ENCODE measurements around the gene SKAP1.

The SKAP1 gene

DNA sequence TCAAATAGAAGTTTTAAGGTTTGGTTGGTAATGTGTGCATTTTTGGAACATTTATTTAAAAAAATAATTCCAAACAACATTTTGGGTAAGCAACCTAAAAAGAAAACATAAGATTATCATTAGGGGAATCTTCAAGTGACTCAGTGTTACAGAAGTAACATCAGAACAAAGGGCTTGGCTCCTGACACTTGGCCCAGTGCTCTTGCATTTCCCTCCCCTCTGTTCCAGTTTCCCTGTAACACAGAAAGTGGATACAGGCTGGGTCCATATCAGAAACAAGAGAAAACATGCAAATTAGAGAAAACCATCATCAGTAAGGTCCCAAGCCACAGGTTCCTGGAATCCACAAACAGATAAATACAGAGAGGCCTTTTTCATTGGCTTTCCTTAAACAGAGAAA, 40.1 kb downstream of the SKAP1 start:
- in situ Hi-C loops (cut with HindIII; ENCODE audit: low pct_unique_long_range_greater_than_20kb, low sequenced_read_pairs) = no loop called here
- DNase-seq (ENCODE audit: low read depth in 1 of 2, low spot score in 1 of 2) = no peak
- TF ChIP-seq JUND (IDR thresholded peaks at IDR 0.05; ENCODE audit: low read depth) = no peak

DNA sequence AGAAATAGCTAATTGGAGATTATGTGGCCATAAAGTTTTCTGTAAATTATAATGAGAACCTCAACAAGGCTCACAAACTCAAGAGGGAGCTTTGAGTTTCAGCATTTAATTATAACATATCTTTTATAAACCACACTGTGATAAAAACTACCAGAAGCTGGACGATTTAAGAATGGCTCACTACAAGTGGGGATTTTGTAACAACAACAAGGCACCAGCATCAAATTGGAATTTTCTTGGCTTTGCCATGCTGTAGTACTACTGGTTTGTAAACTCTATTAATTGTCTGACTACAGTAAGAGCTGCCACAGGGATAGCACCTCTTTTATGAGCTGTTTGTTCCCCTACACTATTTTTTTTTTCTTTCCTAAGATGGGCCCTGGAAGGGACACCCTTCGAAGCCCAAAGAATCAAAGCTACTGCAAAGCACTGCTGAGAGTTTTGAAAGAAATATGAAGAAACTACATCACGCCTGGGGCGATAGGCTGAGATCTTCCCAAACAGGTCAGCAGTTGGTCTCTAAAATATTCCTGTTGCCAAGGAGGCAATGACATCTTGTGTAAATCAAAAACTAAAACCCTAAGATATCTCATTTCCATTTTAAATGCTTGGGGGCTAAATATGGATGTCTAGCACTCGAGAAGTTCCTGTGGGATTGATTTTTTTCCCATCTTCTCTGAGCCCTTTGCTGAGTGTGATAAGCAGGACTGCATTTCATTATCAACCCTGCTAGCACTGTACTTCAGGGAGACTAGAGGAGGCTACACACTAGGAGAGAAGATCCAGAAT, 40.9 kb downstream of the SKAP1 start:
- no peak for DNase-seq (ENCODE audit: low read depth in 1 of 2, low spot score in 1 of 2)
- no peak for TF ChIP-seq JUND (IDR thresholded peaks at IDR 0.05; ENCODE audit: low read depth)
- in situ Hi-C loops (cut with HindIII; ENCODE audit: low pct_unique_long_range_greater_than_20kb, low sequenced_read_pairs) = no loop called here

DNA sequence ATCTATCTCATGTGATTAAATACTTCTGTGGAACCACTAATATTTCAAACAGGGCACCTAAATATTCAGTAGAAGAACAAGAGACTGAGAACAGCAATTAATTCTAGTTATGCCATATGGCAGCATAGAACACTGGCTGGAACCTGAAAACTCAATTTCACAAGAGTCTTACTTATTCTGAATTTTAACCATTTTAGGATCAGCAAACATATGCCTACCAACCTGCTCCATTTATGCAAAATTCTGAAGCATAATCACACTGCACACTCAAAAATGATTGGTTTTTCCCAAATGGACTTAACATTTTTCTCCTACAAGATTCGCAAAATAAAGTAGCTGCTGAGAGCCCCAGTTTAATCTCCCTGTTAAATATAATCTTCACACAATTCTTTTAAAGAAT, 43.2 kb downstream of the SKAP1 start:
- DNase-seq (ENCODE audit: low read depth in 1 of 2, low spot score in 1 of 2) = no peak
- in situ Hi-C loops (cut with HindIII; ENCODE audit: low pct_unique_long_range_greater_than_20kb, low sequenced_read_pairs) = no loop called here
- TF ChIP-seq JUND (IDR thresholded peaks at IDR 0.05; ENCODE audit: low read depth) = no peak

DNA sequence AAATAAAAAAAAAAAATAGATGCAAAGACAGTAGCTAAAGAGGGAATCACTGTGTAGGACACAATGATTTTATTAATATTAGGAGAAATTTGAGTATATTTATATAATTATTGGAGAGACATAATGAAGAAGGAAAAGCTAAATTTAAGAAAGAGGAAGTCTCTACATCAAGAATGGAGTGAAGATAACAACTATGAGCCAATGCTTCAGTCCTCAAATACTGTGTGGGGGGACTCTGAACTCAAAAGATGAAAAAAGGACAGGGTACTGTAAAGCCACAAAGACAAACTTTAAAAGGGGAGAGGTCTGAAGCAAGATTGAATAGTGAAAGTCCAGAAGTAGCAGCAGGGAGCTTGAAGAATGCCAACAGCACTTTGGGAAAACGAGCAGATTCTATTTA, 44.7 kb downstream of the SKAP1 start:
- TF ChIP-seq JUND (IDR thresholded peaks at IDR 0.05; ENCODE audit: low read depth) = no peak
- in situ Hi-C loops (cut with HindIII; ENCODE audit: low pct_unique_long_range_greater_than_20kb, low sequenced_read_pairs) = no loop called here
- no peak for DNase-seq (ENCODE audit: low read depth in 1 of 2, low spot score in 1 of 2)

DNA sequence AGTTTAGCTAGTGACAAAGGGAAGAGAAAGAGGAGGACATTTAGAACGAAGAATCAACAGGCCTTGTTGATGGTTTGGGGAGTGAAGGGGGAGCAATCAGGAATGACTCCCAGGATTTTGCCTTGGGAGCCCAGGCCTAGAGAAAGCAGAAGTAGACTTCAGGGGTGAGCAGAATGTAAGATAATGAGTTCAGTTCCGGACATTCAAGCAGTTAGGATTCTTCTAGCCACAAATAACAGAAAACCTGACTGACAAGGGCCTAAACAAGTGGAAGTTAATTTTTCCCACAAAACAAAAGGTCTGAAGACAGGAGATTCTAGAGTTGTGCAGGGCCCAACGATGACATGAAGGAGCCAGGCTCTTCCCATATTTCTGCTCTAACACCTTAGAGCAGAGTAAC, 45.9 kb downstream of the SKAP1 start:
- TF ChIP-seq JUND (IDR thresholded peaks at IDR 0.05; ENCODE audit: low read depth) = no peak
- no peak for DNase-seq (ENCODE audit: low read depth in 1 of 2, low spot score in 1 of 2)
- in situ Hi-C loops (cut with HindIII; ENCODE audit: low pct_unique_long_range_greater_than_20kb, low sequenced_read_pairs) = no loop called here

DNA sequence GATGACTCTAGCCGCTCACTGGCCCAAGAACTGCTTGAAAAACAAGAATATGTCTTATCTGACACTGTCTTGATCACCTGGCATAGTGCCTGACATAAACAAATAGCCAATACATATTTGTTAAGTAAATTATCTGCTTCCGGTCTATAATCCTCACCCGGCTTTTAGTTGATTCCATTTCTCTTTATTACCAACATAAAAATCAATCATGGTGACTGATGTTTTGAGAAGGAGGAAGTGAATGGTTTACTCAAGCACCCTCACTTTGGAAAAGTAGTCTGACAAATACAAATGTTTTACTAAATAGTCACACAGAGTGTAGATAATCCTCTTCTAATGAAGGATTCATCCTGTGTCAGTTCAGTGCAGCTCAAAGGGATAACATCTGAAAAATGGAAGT, 47.0 kb downstream of the SKAP1 start:
- no peak for TF ChIP-seq JUND (IDR thresholded peaks at IDR 0.05; ENCODE audit: low read depth)
- no peak for DNase-seq (ENCODE audit: low read depth in 1 of 2, low spot score in 1 of 2)
- in situ Hi-C loops (cut with HindIII; ENCODE audit: low pct_unique_long_range_greater_than_20kb, low sequenced_read_pairs) = no loop called here

DNA sequence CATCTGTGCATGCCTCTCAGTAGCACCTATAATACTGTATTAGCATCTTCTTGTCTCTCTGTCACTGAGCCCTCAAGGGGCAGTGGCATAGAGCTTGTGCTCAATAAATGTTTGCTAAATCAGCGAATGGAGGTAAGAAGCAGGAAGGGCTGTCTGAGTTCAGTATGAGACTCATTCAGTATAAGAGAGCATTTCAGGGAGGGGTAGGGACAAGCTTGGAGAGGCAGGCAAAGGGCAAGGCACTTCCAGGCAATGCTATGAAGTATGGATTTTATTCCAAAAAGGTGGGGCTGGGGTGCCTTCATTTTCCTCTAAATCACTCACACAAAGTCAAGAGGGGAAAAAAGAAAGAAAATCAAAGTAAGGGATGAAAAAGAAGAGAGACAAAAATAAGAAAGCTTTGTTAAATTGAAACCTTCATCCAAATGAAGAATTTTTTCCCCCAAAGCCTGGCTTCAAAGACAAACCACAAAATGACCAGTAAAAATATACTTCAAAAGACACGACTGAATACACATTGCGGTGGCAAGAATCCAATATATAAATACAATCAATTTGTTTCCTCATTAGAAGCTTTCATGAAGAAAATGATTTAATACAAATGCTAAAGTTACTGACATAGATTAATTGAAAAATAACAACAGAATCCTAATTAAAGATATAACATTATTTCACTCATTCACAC, 51.2 kb downstream of the SKAP1 start:
- no peak for TF ChIP-seq JUND (IDR thresholded peaks at IDR 0.05; ENCODE audit: low read depth)

DNA sequence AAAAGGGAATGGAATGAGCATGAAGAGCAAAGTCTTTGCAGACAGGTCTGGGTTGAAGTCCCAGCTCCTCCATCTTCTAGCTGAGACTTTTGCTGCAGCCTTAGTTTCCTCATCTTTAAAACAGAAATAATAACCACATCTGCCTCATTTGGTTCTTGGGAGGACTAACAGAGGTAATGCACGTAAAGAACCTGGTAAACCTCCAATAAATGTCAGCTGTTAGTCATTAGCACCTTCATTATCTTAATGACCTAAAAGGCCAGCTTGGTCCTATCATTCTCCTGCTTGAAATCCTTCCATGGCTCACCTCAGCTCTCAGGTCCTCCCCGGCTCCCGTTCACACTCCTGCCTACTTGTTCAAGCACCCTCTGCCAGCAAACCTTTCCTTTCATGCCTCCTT, 51.8 kb downstream of the SKAP1 start:
- in situ Hi-C loops (cut with HindIII; ENCODE audit: low pct_unique_long_range_greater_than_20kb, low sequenced_read_pairs) = no loop called here
- no peak for TF ChIP-seq JUND (IDR thresholded peaks at IDR 0.05; ENCODE audit: low read depth)
- no peak for DNase-seq (ENCODE audit: low read depth in 1 of 2, low spot score in 1 of 2)

More for the DNA sequence above, 51.2 kb downstream of the SKAP1 start:
- no peak for DNase-seq (ENCODE audit: low read depth in 1 of 2, low spot score in 1 of 2)
- in situ Hi-C loops (cut with HindIII; ENCODE audit: low pct_unique_long_range_greater_than_20kb, low sequenced_read_pairs) = no loop called here

DNA sequence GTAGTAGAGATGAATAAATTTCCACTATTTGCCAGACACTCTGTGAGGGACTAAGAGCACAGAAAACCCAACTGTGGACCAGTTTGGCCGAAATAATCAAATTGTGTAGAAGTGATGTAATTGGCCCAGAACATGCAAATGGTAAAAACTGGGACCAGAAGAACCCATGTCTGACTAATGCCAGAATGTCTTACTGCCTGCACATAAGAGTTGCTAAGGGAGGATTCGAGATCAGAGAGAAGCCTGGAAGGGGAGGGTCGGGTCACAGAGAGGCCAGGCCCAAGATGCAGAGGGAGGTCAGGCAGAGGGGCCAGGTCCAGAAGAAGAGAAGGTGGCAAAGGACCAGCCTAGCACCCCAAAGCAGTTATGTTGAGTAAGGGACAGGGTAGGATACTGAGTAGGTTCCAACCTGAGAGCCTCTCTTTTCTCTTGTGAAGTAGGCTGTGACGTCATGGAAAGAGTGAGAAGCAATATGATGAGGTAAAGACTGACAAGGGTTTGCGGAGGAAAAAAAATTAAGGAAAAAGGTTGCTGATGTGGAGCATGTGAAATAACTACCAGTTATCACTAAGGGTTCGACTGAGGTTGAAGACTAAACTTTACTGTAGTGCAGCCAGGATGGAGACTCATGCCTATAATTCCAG, 53.2 kb downstream of the SKAP1 start:
- DNase-seq (ENCODE audit: low read depth in 1 of 2, low spot score in 1 of 2) = no peak
- no peak for TF ChIP-seq JUND (IDR thresholded peaks at IDR 0.05; ENCODE audit: low read depth)
- in situ Hi-C loops (cut with HindIII; ENCODE audit: low pct_unique_long_range_greater_than_20kb, low sequenced_read_pairs) = no loop called here

DNA sequence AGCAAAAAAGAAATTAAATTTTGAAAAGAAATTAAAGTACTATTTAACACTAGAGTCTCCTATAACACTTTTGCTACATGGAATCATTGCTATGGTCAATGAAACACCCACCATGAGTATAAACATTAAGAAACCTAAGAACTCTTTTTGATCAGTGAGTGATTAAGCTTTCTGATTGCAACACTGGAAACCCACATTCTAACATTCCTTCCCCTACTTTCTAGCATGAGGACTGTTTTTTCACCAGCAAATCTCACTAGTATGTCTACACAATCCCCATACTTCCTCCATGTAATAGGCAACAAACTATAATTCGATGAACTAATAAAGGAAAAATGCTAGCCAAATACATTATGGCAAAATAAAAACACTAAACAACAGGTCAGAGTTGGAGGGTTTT, 54.7 kb downstream of the SKAP1 start:
- no peak for TF ChIP-seq JUND (IDR thresholded peaks at IDR 0.05; ENCODE audit: low read depth)
- in situ Hi-C loops (cut with HindIII; ENCODE audit: low pct_unique_long_range_greater_than_20kb, low sequenced_read_pairs) = no loop called here
- DNase-seq (ENCODE audit: low read depth in 1 of 2, low spot score in 1 of 2) = no peak

DNA sequence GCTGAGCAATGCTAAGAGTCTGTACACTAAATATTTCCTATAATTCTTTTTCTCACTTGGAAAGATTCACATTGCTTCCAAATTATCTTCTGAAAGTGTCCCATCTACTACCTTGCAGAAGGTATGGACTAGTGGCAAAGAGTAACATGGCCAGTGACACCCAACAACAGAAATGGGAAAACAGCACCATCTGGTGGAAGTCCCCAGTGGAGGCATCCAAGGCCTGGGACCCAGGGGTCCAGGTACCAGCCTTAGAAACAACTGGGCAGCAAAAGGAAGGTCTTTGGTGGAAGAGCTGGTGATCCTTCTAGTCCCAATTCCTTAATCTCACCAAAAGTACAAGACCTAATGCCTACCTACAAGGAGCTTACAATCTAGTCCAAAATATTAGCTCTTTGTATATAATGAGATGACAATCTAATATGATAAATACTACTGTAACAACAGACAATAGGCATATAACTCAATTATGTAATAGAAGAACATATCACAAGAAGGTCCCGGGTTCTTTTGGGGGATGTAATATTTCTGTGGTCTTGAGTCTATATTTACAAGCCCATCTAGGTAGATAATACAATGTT, 55.3 kb downstream of the SKAP1 start:
- in situ Hi-C loops (cut with HindIII; ENCODE audit: low pct_unique_long_range_greater_than_20kb, low sequenced_read_pairs) = no loop called here
- peak; percentile 11 to 49 for DNase-seq (ENCODE audit: low read depth in 1 of 2, low spot score in 1 of 2)
- no peak for TF ChIP-seq JUND (IDR thresholded peaks at IDR 0.05; ENCODE audit: low read depth)

DNA sequence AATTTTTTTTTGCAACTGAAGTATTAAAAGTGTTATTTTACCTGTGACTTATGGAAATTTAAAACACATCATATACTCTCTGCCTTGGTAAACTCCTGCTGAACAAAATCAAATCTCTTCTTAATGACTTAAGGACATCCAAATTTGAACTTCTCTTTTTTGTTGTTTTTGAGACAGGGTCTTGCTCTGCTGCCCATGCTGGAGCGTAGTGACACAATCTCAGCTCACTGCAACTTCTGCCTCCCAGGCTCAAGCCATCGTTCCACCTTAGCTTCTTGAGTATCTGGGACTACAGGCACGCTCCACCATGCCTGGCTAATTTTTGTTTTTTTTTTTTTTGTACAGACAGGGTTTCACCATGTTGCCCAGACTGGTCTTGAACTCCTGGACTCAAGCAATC, 56.1 kb downstream of the SKAP1 start:
- TF ChIP-seq JUND (IDR thresholded peaks at IDR 0.05; ENCODE audit: low read depth) = no peak
- no peak for DNase-seq (ENCODE audit: low read depth in 1 of 2, low spot score in 1 of 2)
- in situ Hi-C loops (cut with HindIII; ENCODE audit: low pct_unique_long_range_greater_than_20kb, low sequenced_read_pairs) = no loop called here

All from T47D (cell line).